GM23338 (cell line): ENCODE results near the gene ZNF469. TPM values are rescaled to one million over a fixed set of nuclear protein-coding genes. Genes with fewer than 3 reads are reported as not detected.

Source experiments
- ATAC-seq: fragments of 200-7000 bp; cut with Tn5 transposase; 3 replicates; pipeline ENCODE4 v1.9.1; 2020
- DNase-seq: peaks from one replicate; pipeline ENCODE4 v3.0.0-alpha.2; 2015; ENCODE audit warnings: low spot score
- H2AFZ ChIP-seq: fragments of 200-600 bp; sonication (generic); 2 replicates; pipeline ENCODE4 v1.8.0; 2016; ENCODE audit warnings: antibody characterized with exemption, mild to moderate bottlenecking, moderate library complexity
- H3F3A ChIP-seq: fragments of 200-600 bp; sonication (generic); replicated peaks from 2 replicates; pipeline ENCODE4 v1.8.0; 2017; ENCODE audit warnings: antibody characterized with exemption, mixed run types, low read depth
- H3K27ac ChIP-seq: fragments of 200-600 bp; sonication (generic); 2 replicates; pipeline ENCODE4 v1.6.1; 2016; ENCODE audit warnings: low read depth
- H3K27me3 ChIP-seq: fragments of 200-600 bp; sonication (generic); 2 replicates; pipeline ENCODE4 v1.8.0; 2016; ENCODE audit warnings: mild to moderate bottlenecking, mixed run types, moderate library complexity; ENCODE audit not compliant: insufficient read depth
- H3K36me3 ChIP-seq: fragments of 200-600 bp; sonication (generic); 2 replicates; pipeline ENCODE4 v1.8.0; 2016; ENCODE audit warnings: mild to moderate bottlenecking; ENCODE audit not compliant: insufficient read depth
- H3K4me1 ChIP-seq: fragments of 200-600 bp; sonication (generic); 2 replicates; pipeline ENCODE4 v1.8.0; 2016; ENCODE audit warnings: mild to moderate bottlenecking, moderate library complexity; ENCODE audit not compliant: insufficient read depth
- H3K4me2 ChIP-seq: fragments of 200-600 bp; sonication (generic); 2 replicates; pipeline ENCODE4 v1.7.1; 2017; ENCODE audit warnings: mixed run types
- H3K4me3 ChIP-seq: fragments of 200-600 bp; sonication (generic); 2 replicates; pipeline ENCODE4 v1.6.1; 2016; ENCODE audit warnings: mixed run types
- H3K79me2 ChIP-seq: fragments of 200-600 bp; sonication (generic); replicated peaks from 2 replicates; pipeline ENCODE4 v1.8.0; 2017; ENCODE audit warnings: mild to moderate bottlenecking; ENCODE audit not compliant: insufficient read depth
- H3K9me2 ChIP-seq: fragments of 200-600 bp; sonication (generic); 2 replicates; pipeline ENCODE4 v1.8.0; 2017; ENCODE audit not compliant: insufficient read depth
- H4K20me1 ChIP-seq: fragments of 200-600 bp; sonication (generic); replicated peaks from 2 replicates; pipeline ENCODE4 v1.8.0; 2017; ENCODE audit warnings: mild to moderate bottlenecking; ENCODE audit not compliant: insufficient read depth
- H3K27ac Mint-ChIP-seq: 2 replicates; pipeline ENCODE4 v1.8.0; 2020; ENCODE audit warnings: inconsistent platforms, mild to moderate bottlenecking, moderate library complexity, mixed read lengths
- H3K27me3 Mint-ChIP-seq: 3 replicates; pipeline ENCODE4 v1.8.0; 2022; ENCODE audit warnings: low read depth, mild to moderate bottlenecking, moderate library complexity, mixed read lengths, inconsistent platforms; ENCODE audit not compliant: insufficient read depth, poor library complexity
- H3K36me3 Mint-ChIP-seq: 3 replicates; pipeline ENCODE4 v1.8.0; 2021; ENCODE audit warnings: low read depth, mild to moderate bottlenecking, inconsistent platforms, moderate library complexity, mixed read lengths
- H3K4me1 Mint-ChIP-seq: 3 replicates; pipeline ENCODE4 v1.8.0; 2020; ENCODE audit warnings: mild to moderate bottlenecking, inconsistent platforms, mixed read lengths
- H3K4me3 Mint-ChIP-seq: 3 replicates; pipeline ENCODE4 v1.8.0; 2021; ENCODE audit warnings: moderate library complexity, mild to moderate bottlenecking, inconsistent platforms, mixed read lengths
- H3K9me3 Mint-ChIP-seq: 3 replicates; pipeline ENCODE4 v1.8.0; 2020; ENCODE audit warnings: moderate library complexity, mild to moderate bottlenecking, inconsistent platforms, mixed read lengths
- CREB1 ChIP-seq: fragments of 250-450 bp; sonication (Bioruptor Pico); IDR thresholded peaks from 2 replicates; pipeline ENCODE4 v1.5.0; 2020; ENCODE audit warnings: low read depth, mild to moderate bottlenecking, moderate library complexity
- NANOG ChIP-seq: IDR thresholded peaks from 2 replicates; pipeline ENCODE4 v1.6.1; 2016; ENCODE audit warnings: antibody characterized with exemption, borderline replicate concordance
- POLR2AphosphoS5 ChIP-seq: IDR thresholded peaks from 2 replicates; pipeline ENCODE4 v1.6.1; 2016; ENCODE audit warnings: antibody characterized with exemption, low read depth
- STAT1 ChIP-seq: IDR thresholded peaks from one replicate; pipeline ENCODE4 v1.6.1; 2016; ENCODE audit warnings: antibody characterized with exemption; ENCODE audit not compliant: unreplicated experiment
- ZNF114 ChIP-seq: fragments of 250-450 bp; sonication (Bioruptor Pico); IDR thresholded peaks from 2 replicates; pipeline ENCODE4 v1.5.0; 2020; ENCODE audit warnings: mild to moderate bottlenecking, moderate library complexity
- polyA plus RNA-seq: library from polyadenylated mRNA; unstranded; fragments of >200 nt; fragmentation: Nextera tagmentation; extraction: Ambion mirVana; gene quantifications from 2 replicates; pipeline ENCODE4 v1.2.1, GENCODE V29; 2016
- total RNA-seq: library from RNA; depleted of rRNA; stranded (reverse); fragments of >200 nt; shearing (Covaris generic); gene quantifications from 2 replicates; pipeline ENCODE4 v1.2.3, GENCODE V29; 2014
- TF ChIP-seq, protein P1 (sequence below), 2 experiments: fragments of 200-600 bp in 1 of 2; sonication (generic) in 1 of 2; conservative IDR thresholded peaks; 2 replicates each; pipeline versions ENCODE4 v1.5.1 to v1.6.1; 2016 to 2017; ENCODE audit warnings: antibody characterized with exemption in 2 of 2, low read depth in 2 of 2, mild to moderate bottlenecking in 2 of 2, moderate library complexity in 1 of 2
- TF ChIP-seq, protein P2 (sequence below): IDR thresholded peaks from one replicate; pipeline ENCODE4 v1.6.1; 2018; ENCODE audit warnings: antibody characterized with exemption; ENCODE audit not compliant: unreplicated experiment
- TF ChIP-seq, protein P3 (sequence below): IDR thresholded peaks from 2 replicates; pipeline ENCODE4 v1.6.1; 2016; ENCODE audit warnings: antibody characterized with exemption
- TF ChIP-seq, protein P4 (sequence below): fragments of 250-450 bp; sonication (Bioruptor Pico); IDR thresholded peaks from 2 replicates; pipeline ENCODE4 v1.5.0; 2020; ENCODE audit warnings: mild to moderate bottlenecking, moderate library complexity

The ZNF469 gene
- total and polyA plus RNA-seq, 2 experiments from 2014 or later, result 0.23 to 1.9 TPM

DNA sequence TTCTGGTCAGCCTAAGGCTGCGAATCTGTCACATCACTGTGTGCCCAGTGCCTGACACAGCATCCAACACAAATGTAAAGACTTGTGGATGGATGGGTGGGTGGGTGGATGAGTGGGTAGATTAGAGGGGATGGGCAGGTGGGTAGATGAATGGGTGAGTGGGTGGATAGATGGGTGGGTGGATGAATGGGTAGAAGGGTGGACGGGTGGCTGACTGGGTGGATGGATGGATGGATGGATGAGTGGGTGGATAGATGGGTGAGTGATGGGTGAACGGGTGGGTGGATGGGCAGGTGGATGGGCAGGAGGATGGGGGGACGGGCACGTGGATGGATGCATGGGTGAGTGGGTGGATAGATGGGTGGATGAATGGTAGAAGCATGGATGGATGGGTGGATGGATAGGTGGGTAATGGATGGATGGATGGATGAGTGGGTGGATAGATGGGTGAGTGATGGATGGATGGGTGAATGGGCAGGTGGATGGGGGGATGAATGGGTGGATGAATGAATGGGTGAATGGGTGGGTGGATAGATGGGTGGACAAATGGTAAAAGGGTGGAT is 39.2 kb downstream of the ZNF469 start:
- H3K4me2 ChIP-seq, result no peak overlapping the region
- Mint-ChIP-seq H3K36me3 (no peaks in the 10 kb centered on the region), H3K9me3 (no peaks in the 10 kb centered on the region; the same call in 2 of the 3 replicates), H3K4me1 (no peaks in the 10 kb centered on the region), H3K27me3 (peaks cover 6% of the 10 kb centered on the region), H3K27ac (no peak overlapping the region), H3K4me3 (no peak overlapping the region)
- TF ChIP-seq NANOG (no peak), STAT1 (no peak), CREB1 (CRISPR knock-in tag) (no peak), POLR2AphosphoS5 (no peak), ZNF114 (CRISPR knock-in tag) (no peak)
- TF ChIP-seq, protein P1, sequence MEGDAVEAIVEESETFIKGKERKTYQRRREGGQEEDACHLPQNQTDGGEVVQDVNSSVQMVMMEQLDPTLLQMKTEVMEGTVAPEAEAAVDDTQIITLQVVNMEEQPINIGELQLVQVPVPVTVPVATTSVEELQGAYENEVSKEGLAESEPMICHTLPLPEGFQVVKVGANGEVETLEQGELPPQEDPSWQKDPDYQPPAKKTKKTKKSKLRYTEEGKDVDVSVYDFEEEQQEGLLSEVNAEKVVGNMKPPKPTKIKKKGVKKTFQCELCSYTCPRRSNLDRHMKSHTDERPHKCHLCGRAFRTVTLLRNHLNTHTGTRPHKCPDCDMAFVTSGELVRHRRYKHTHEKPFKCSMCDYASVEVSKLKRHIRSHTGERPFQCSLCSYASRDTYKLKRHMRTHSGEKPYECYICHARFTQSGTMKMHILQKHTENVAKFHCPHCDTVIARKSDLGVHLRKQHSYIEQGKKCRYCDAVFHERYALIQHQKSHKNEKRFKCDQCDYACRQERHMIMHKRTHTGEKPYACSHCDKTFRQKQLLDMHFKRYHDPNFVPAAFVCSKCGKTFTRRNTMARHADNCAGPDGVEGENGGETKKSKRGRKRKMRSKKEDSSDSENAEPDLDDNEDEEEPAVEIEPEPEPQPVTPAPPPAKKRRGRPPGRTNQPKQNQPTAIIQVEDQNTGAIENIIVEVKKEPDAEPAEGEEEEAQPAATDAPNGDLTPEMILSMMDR (conservative IDR thresholded peaks at IDR 0.05; ENCODE audit: low read depth in 2 of 2), result no peak
- TF ChIP-seq, protein P2, sequence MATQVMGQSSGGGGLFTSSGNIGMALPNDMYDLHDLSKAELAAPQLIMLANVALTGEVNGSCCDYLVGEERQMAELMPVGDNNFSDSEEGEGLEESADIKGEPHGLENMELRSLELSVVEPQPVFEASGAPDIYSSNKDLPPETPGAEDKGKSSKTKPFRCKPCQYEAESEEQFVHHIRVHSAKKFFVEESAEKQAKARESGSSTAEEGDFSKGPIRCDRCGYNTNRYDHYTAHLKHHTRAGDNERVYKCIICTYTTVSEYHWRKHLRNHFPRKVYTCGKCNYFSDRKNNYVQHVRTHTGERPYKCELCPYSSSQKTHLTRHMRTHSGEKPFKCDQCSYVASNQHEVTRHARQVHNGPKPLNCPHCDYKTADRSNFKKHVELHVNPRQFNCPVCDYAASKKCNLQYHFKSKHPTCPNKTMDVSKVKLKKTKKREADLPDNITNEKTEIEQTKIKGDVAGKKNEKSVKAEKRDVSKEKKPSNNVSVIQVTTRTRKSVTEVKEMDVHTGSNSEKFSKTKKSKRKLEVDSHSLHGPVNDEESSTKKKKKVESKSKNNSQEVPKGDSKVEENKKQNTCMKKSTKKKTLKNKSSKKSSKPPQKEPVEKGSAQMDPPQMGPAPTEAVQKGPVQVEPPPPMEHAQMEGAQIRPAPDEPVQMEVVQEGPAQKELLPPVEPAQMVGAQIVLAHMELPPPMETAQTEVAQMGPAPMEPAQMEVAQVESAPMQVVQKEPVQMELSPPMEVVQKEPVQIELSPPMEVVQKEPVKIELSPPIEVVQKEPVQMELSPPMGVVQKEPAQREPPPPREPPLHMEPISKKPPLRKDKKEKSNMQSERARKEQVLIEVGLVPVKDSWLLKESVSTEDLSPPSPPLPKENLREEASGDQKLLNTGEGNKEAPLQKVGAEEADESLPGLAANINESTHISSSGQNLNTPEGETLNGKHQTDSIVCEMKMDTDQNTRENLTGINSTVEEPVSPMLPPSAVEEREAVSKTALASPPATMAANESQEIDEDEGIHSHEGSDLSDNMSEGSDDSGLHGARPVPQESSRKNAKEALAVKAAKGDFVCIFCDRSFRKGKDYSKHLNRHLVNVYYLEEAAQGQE, result no peak
- TF ChIP-seq, protein P3, sequence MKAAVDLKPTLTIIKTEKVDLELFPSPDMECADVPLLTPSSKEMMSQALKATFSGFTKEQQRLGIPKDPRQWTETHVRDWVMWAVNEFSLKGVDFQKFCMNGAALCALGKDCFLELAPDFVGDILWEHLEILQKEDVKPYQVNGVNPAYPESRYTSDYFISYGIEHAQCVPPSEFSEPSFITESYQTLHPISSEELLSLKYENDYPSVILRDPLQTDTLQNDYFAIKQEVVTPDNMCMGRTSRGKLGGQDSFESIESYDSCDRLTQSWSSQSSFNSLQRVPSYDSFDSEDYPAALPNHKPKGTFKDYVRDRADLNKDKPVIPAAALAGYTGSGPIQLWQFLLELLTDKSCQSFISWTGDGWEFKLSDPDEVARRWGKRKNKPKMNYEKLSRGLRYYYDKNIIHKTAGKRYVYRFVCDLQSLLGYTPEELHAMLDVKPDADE, result no peak
- TF ChIP-seq, protein P4, sequence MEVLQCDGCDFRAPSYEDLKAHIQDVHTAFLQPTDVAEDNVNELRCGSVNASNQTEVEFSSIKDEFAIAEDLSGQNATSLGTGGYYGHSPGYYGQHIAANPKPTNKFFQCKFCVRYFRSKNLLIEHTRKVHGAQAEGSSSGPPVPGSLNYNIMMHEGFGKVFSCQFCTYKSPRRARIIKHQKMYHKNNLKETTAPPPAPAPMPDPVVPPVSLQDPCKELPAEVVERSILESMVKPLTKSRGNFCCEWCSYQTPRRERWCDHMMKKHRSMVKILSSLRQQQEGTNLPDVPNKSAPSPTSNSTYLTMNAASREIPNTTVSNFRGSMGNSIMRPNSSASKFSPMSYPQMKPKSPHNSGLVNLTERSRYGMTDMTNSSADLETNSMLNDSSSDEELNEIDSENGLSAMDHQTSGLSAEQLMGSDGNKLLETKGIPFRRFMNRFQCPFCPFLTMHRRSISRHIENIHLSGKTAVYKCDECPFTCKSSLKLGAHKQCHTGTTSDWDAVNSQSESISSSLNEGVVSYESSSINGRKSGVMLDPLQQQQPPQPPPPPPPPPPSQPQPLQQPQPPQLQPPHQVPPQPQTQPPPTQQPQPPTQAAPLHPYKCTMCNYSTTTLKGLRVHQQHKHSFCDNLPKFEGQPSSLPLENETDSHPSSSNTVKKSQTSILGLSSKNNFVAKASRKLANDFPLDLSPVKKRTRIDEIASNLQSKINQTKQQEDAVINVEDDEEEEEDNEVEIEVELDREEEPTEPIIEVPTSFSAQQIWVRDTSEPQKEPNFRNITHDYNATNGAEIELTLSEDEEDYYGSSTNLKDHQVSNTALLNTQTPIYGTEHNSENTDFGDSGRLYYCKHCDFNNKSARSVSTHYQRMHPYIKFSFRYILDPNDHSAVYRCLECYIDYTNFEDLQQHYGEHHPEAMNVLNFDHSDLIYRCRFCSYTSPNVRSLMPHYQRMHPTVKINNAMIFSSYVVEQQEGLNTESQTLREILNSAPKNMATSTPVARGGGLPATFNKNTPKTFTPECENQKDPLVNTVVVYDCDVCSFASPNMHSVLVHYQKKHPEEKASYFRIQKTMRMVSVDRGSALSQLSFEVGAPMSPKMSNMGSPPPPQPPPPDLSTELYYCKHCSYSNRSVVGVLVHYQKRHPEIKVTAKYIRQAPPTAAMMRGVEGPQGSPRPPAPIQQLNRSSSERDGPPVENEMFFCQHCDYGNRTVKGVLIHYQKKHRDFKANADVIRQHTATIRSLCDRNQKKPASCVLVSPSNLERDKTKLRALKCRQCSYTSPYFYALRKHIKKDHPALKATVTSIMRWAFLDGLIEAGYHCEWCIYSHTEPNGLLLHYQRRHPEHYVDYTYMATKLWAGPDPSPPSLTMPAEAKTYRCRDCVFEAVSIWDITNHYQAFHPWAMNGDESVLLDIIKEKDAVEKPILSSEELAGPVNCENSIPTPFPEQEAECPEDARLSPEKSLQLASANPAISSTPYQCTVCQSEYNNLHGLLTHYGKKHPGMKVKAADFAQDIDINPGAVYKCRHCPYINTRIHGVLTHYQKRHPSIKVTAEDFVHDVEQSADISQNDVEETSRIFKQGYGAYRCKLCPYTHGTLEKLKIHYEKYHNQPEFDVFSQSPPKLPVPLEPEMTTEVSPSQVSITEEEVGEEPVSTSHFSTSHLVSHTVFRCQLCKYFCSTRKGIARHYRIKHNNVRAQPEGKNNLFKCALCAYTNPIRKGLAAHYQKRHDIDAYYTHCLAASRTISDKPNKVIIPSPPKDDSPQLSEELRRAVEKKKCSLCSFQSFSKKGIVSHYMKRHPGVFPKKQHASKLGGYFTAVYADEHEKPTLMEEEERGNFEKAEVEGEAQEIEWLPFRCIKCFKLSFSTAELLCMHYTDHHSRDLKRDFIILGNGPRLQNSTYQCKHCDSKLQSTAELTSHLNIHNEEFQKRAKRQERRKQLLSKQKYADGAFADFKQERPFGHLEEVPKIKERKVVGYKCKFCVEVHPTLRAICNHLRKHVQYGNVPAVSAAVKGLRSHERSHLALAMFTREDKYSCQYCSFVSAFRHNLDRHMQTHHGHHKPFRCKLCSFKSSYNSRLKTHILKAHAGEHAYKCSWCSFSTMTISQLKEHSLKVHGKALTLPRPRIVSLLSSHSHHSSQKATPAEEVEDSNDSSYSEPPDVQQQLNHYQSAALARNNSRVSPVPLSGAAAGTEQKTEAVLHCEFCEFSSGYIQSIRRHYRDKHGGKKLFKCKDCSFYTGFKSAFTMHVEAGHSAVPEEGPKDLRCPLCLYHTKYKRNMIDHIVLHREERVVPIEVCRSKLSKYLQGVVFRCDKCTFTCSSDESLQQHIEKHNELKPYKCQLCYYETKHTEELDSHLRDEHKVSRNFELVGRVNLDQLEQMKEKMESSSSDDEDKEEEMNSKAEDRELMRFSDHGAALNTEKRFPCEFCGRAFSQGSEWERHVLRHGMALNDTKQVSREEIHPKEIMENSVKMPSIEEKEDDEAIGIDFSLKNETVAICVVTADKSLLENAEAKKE (CRISPR knock-in tag), result no peak
- H3K79me2 ChIP-seq, result no peaks in the 10 kb centered on the region
- no peaks in the 10 kb centered on the region for H3K36me3 ChIP-seq
- no peak overlapping the region for H3K4me3 ChIP-seq
- H3K27ac ChIP-seq, result no peak overlapping the region
- no peaks in the 10 kb centered on the region for H3F3A ChIP-seq
- ATAC-seq (no peak), DNase-seq (no peak)
- no peaks in the 10 kb centered on the region for H3K4me1 ChIP-seq
- no peaks in the 10 kb centered on the region for H4K20me1 ChIP-seq
- H3K27me3 ChIP-seq, result no peaks in the 10 kb centered on the region
- H2AFZ ChIP-seq, result no peak overlapping the region
- no peaks in the 10 kb centered on the region for H3K9me2 ChIP-seq
